GM23338 (cell line): Measurements from ENCODE around the gene SLC43A3.

ENCODE experiments used
- CREB1 ChIP-seq: fragments of 250-450 bp; sonication (Bioruptor Pico); IDR thresholded peaks from 2 replicates; pipeline ENCODE4 v1.5.0; 2020; ENCODE audit warnings: low read depth, mild to moderate bottlenecking, moderate library complexity
- ETS1 ChIP-seq: IDR thresholded peaks from 2 replicates; pipeline ENCODE4 v1.6.1; 2016; ENCODE audit warnings: antibody characterized with exemption
- EZH2 ChIP-seq: fragments of 200-600 bp; sonication (generic); IDR thresholded peaks from one replicate; pipeline ENCODE4 v1.8.0; 2017; ENCODE audit warnings: antibody characterized with exemption, mild to moderate bottlenecking, low read depth; ENCODE audit not compliant: unreplicated experiment
- EZH2phosphoT487 ChIP-seq: fragments of 200-600 bp; sonication (generic); IDR thresholded peaks from one replicate; pipeline ENCODE4 v1.8.1; 2018; ENCODE audit warnings: antibody characterized with exemption; ENCODE audit not compliant: unreplicated experiment
- JUNB ChIP-seq: IDR thresholded peaks from one replicate; pipeline ENCODE4 v1.6.1; 2016; ENCODE audit warnings: antibody characterized with exemption; ENCODE audit not compliant: unreplicated experiment
- NANOG ChIP-seq: IDR thresholded peaks from 2 replicates; pipeline ENCODE4 v1.6.1; 2016; ENCODE audit warnings: antibody characterized with exemption, borderline replicate concordance
- POLR2AphosphoS5 ChIP-seq: IDR thresholded peaks from 2 replicates; pipeline ENCODE4 v1.6.1; 2016; ENCODE audit warnings: antibody characterized with exemption, low read depth
- STAT1 ChIP-seq: IDR thresholded peaks from one replicate; pipeline ENCODE4 v1.6.1; 2016; ENCODE audit warnings: antibody characterized with exemption; ENCODE audit not compliant: unreplicated experiment
- ZNF114 ChIP-seq: fragments of 250-450 bp; sonication (Bioruptor Pico); IDR thresholded peaks from 2 replicates; pipeline ENCODE4 v1.5.0; 2020; ENCODE audit warnings: mild to moderate bottlenecking, moderate library complexity
- ZNF331 ChIP-seq: fragments of 250-450 bp; sonication (Bioruptor Pico); IDR thresholded peaks from 2 replicates; pipeline ENCODE4 v1.5.0; 2020; ENCODE audit warnings: low read depth, mild to moderate bottlenecking, moderate library complexity
- TF ChIP-seq, protein P1 (sequence below), 2 experiments: fragments of 200-600 bp in 1 of 2; sonication (generic) in 1 of 2; conservative IDR thresholded peaks; 2 replicates each; pipeline versions ENCODE4 v1.5.1 to v1.6.1; 2016 to 2017; ENCODE audit warnings: antibody characterized with exemption in 2 of 2, low read depth in 2 of 2, mild to moderate bottlenecking in 2 of 2, moderate library complexity in 1 of 2
- TF ChIP-seq, protein P2 (sequence below): IDR thresholded peaks from one replicate; pipeline ENCODE4 v1.6.1; 2018; ENCODE audit warnings: antibody characterized with exemption; ENCODE audit not compliant: unreplicated experiment

GRCh38 chr11:57471496-57471895, 44.6 kb upstream of the SLC43A3 start:
- TF ChIP-seq, protein P1, sequence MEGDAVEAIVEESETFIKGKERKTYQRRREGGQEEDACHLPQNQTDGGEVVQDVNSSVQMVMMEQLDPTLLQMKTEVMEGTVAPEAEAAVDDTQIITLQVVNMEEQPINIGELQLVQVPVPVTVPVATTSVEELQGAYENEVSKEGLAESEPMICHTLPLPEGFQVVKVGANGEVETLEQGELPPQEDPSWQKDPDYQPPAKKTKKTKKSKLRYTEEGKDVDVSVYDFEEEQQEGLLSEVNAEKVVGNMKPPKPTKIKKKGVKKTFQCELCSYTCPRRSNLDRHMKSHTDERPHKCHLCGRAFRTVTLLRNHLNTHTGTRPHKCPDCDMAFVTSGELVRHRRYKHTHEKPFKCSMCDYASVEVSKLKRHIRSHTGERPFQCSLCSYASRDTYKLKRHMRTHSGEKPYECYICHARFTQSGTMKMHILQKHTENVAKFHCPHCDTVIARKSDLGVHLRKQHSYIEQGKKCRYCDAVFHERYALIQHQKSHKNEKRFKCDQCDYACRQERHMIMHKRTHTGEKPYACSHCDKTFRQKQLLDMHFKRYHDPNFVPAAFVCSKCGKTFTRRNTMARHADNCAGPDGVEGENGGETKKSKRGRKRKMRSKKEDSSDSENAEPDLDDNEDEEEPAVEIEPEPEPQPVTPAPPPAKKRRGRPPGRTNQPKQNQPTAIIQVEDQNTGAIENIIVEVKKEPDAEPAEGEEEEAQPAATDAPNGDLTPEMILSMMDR (conservative IDR thresholded peaks at IDR 0.05; ENCODE audit: low read depth in 2 of 2) = no peak
- TF ChIP-seq EZH2phosphoT487 (no peak), EZH2 (no peak), POLR2AphosphoS5 (no peak), CREB1 (no peak), ZNF114 (CRISPR knock-in tag) (no peak), JUNB (no peak), ZNF331 (CRISPR knock-in tag) (no peak), ETS1 (no peak), STAT1 (no peak), NANOG (no peak)
- TF ChIP-seq, protein P2, sequence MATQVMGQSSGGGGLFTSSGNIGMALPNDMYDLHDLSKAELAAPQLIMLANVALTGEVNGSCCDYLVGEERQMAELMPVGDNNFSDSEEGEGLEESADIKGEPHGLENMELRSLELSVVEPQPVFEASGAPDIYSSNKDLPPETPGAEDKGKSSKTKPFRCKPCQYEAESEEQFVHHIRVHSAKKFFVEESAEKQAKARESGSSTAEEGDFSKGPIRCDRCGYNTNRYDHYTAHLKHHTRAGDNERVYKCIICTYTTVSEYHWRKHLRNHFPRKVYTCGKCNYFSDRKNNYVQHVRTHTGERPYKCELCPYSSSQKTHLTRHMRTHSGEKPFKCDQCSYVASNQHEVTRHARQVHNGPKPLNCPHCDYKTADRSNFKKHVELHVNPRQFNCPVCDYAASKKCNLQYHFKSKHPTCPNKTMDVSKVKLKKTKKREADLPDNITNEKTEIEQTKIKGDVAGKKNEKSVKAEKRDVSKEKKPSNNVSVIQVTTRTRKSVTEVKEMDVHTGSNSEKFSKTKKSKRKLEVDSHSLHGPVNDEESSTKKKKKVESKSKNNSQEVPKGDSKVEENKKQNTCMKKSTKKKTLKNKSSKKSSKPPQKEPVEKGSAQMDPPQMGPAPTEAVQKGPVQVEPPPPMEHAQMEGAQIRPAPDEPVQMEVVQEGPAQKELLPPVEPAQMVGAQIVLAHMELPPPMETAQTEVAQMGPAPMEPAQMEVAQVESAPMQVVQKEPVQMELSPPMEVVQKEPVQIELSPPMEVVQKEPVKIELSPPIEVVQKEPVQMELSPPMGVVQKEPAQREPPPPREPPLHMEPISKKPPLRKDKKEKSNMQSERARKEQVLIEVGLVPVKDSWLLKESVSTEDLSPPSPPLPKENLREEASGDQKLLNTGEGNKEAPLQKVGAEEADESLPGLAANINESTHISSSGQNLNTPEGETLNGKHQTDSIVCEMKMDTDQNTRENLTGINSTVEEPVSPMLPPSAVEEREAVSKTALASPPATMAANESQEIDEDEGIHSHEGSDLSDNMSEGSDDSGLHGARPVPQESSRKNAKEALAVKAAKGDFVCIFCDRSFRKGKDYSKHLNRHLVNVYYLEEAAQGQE = no peak
